Heart left ventricle (tissue), 13 donors: Measurements from ENCODE around the gene NNMT.

ENCODE experiments used
- CTCF ChIP-seq, 12 donors: fragments of 200-600 bp; sonication (generic) in 4 of 12; IDR thresholded peaks; one replicate each; pipeline versions ENCODE4 v1.5.0 to v1.8.0; 2018 to 2022; ENCODE audit warnings: antibody characterized with exemption in 12 of 12, mild to moderate bottlenecking in 5 of 12
- POLR2A ChIP-seq, 2 donors: fragments of 450-650 bp; IDR thresholded peaks; one replicate each; pipeline ENCODE4 v1.6.1; 2017; ENCODE audit warnings: antibody characterized with exemption in 2 of 2, mild to moderate bottlenecking in 2 of 2, moderate library complexity in 2 of 2
- donor health status: ischemic (EF 13 %, LVEDD 7.1; RV severe dilation, severe dysfunction).
- donor health status: DM: no; HTN: yes; CAD: no.
- donor health status: DM: no; HTN: no; CAD: no.
- donor health status: ischemic (EF 25% LVEDD 6.9; RV normal size, moderate dysfunction).
- donor health status: ischemic (EF 25% LVEDD 5.7; RV mildly dilated, moderate dysfunction).
- donor health status: ischemic (EF 35%, LVEDD 5.7; RV mildly dilated, moderate dysfunction).
- donor health status: nonischemic (EF 11% LVEDD 7.7; RV severe dilation, severe dysfunction).
- donor health status: DM: yes; HTN: yes; CAD: no.
- donor health status: PGD.
- donor health status: ischemic (EF 29% LVEDD 5.4; RV normal size, mild dysfunction).
- donor health status: nonischemic (EF 23%, LVEDD 6.1; RV moderate dilation, normal function).

GRCh38 chr11:114254571-114255146 lies 41.5 kb upstream of the NNMT start:
- TF ChIP-seq CTCF (IDR thresholded peaks at IDR 0.05) (no peak), POLR2A (IDR thresholded peaks at IDR 0.05) (no peak)
